HG03159 (cell line): ENCODE data around the gene SRM.
A peak's percentile ranks its signal among the peaks of the same experiment; 100 is the strongest.
"Not testable (repeated sequence)": the region's sequence is repeated elsewhere in the genome, so short reads cannot be mapped to it uniquely, and the experiment has no call there.

ENCODE experiments used
- ATAC-seq: cut with Tn5 transposase; IDR thresholded peaks from one replicate; pipeline ENCODE4 v1.9.1; 2021; ENCODE audit warnings: mild to moderate bottlenecking, moderate library complexity; ENCODE audit not compliant: unreplicated experiment

The SRM gene

GRCh38 chr1:11045428-11046269 lies 14.2 kb downstream of the SRM start:
- no peak for ATAC-seq

- no peak for ATAC-seq
These were observed 14.9 kb downstream of the SRM start for GRCh38 chr1:11044849-11045427.

- no peak for ATAC-seq
These were observed 15.6 kb downstream of the SRM start for GRCh38 chr1:11044086-11044848.

- ATAC-seq = no peak
These were observed 16.6 kb downstream of the SRM start for GRCh38 chr1:11042995-11043874.

- ATAC-seq = no peak
These were observed 17.8 kb downstream of the SRM start for GRCh38 chr1:11042065-11042464.

- ATAC-seq = no peak
These were observed 18.8 kb downstream of the SRM start for GRCh38 chr1:11041048-11041447.

- not testable (repeated sequence) for ATAC-seq
These were observed 19.8 kb downstream of the SRM start for GRCh38 chr1:11040105-11040429.

GRCh38 chr1:11039351-11040104 lies 20.3 kb downstream of the SRM start:
- no peak for ATAC-seq

- ATAC-seq = peak; percentile 60
These were observed 22.1 kb downstream of the SRM start for GRCh38 chr1:11037740-11038182.

GRCh38 chr1:11037019-11037739 lies 22.6 kb downstream of the SRM start:
- ATAC-seq = not testable (repeated sequence)

GRCh38 chr1:11031624-11032262 lies 28.1 kb downstream of the SRM start:
- ATAC-seq = no peak

- ATAC-seq = no peak
These were observed 29.0 kb downstream of the SRM start for GRCh38 chr1:11030865-11031264.

- no peak for ATAC-seq
These were observed 31.8 kb downstream of the SRM start for GRCh38 chr1:11028018-11028417.

- ATAC-seq = no peak
These were observed 32.5 kb downstream of the SRM start for GRCh38 chr1:11027316-11027715.

GRCh38 chr1:11026903-11027302 lies 32.9 kb downstream of the SRM start:
- no peak for ATAC-seq

- no peak for ATAC-seq
These were observed 33.8 kb downstream of the SRM start for GRCh38 chr1:11026052-11026451.

- ATAC-seq = no peak
These were observed 34.2 kb downstream of the SRM start for GRCh38 chr1:11025618-11026017.

- no peak for ATAC-seq
These were observed 35.0 kb downstream of the SRM start for GRCh38 chr1:11024874-11025203.
